Endometrial microvascular endothelial cells (primary cell): ENCODE data around the gene TRABD2B. TPM values are rescaled to one million over a fixed set of nuclear protein-coding genes. Genes with fewer than 3 reads are reported as not detected.

Source experiments
- in situ Hi-C: cut with HindIII; loops from 2 replicates; pipeline ENCODE4 v1.10.0; 2017; ENCODE audit warnings: low sequenced_read_pairs, low pct_unique_long_range_greater_than_20kb; ENCODE audit errors: inconsistent ontology term
- total RNA-seq: library from RNA; depleted of rRNA; stranded (reverse); fragments of >200 nt; gene quantifications from one replicate; pipeline ENCODE4 v1.2.3, GENCODE V29; 2015; ENCODE audit errors: inconsistent ontology term

The TRABD2B gene
- total RNA-seq, 1 donor from 2014 or later, result not detected

DNA sequence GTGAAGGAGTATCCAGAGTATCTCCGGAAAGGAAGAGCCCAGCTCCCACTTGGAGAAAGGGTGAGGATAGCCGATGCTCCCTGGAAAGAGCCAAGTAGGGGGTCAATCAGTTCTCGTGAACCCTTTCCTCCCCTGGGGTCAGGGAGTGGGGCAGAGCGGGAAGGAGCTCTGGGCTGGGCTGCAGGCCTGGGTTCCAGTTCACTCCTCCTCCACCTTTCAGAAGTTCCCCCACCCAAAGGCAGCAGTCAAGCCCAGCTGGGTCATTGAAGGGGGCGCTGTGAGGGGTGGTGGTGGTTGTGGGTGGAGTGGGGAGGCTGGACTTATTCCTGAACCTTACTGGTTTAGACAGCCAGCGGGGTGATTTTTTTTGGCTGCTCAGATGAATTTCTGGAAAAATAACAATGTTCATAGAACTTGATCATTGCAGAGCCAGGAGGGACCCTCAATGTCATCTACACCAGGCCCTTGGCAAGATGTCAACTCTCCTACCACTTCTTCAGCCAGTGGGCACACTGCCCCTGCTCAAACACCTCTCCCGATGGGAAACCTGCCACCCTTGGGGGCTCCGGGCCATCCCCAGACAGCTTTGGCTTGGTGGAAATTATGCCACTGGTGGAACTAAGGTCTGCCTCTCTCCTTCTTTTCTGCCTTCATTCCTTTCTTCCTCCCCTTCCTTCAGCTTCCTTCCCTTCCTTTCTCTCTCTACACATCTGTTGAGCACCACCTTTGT is 235.8 kb downstream of the TRABD2B start:
- in situ Hi-C loops, result no loop called here

DNA sequence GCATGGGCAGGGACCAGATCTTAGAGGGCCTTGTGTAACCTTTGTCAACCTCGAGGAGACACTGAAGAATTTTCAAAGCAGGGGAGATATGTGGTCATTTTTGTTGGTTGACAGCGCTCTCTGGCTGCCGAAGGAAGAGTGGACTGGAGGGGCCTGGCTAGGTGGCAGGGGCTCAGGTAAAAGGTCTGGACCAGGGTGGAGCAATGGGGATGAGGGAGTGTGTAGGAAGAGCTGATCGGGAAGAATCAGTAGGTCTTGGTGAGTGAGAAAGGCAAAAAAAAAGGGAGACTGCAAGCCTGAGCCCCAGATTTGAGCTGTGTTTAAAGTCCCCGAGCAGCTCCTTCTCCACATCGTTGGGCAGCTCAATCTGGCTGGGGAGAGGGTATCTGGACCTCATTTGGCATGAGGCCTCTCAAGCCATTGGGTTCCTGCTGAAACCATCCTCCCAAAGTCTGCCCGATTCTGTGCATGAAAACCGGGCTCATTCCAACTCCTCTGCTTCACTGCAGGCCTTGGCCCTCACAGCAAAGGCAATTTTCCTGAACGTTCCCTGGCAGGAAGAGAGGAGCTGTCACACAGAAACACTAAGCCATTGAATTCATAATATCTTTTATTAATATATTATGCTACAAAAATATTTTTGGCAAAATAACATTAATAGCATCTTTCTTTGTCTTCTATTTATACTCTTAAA is 237.1 kb downstream of the TRABD2B start:
- in situ Hi-C loops, result no loop called here

DNA sequence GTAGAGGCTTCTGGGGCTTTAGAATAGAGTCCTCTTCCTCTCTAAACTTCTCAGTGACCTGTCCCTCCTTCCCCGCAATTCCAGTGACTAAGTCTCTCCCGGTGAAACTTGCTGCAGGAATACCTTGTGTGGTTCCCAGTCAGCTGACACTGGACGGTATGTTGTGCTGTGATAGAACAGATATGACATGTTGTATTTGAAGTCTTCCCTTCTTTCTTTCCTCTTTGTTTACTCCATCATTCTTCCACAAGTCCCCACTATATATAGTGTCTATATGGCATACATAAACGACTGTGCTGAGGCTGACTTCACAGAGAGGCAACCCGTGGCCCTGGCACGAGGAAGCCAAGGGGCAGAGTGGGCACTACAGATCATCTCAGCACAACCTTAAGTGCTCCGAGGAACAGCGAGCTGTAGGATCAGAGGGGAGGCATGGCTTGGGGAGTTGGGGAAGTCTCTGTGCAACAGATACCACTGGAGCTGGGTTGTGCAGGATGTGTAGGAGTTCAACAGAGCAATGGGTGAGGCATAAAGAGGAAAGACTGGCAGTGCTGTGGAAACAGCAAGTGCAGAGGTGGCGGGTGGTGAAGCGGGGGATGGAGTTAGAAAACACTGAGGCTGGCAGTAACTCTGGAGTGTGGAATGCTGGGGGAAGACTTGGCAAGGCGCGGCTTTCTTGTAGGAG is 237.8 kb downstream of the TRABD2B start:
- in situ Hi-C loops, result no loop called here

- in situ Hi-C loops, result no loop called here
Measured at GRCh38 chr1:47758341-47759250, 238.6 kb downstream of the TRABD2B start.

DNA sequence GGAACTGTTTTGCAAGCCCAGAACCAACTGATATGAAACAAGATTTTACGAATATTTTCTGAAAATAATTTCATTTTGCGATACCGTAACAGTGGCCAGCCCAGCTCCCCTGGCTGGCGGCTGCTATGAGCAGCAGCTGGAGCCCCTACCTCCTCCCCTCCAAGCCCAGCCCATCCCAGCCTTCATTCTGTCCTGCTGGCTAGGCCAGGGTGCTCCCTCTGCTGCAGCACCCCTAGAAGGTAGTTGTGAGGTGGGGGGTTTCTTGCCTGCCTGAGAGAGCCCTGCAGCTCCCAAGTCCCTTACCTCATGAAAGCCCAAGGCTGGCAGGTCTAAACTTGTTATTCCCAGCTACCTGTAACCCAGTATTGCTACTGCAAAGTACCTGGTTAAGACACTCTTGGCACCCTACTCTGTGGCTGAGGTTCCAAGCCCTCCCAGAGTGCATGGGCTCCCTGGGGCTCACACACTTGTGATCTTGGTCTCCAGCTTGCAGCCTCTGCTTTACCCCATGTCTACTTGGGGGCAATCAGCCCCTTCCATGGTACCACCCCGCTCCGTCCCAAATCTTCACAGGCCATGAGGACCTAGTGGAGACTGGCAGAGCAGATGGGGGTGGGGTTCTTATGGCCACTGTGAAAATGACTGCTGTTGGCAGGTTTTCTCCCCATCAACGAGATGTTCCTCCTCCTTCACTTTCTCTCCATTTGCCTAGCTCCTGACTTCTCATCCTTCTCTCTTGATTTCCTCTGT is 239.8 kb downstream of the TRABD2B start:
- in situ Hi-C loops, result no loop called here

- in situ Hi-C loops, result no loop called here
Measured at GRCh38 chr1:47756411-47756810, 240.8 kb downstream of the TRABD2B start.

DNA sequence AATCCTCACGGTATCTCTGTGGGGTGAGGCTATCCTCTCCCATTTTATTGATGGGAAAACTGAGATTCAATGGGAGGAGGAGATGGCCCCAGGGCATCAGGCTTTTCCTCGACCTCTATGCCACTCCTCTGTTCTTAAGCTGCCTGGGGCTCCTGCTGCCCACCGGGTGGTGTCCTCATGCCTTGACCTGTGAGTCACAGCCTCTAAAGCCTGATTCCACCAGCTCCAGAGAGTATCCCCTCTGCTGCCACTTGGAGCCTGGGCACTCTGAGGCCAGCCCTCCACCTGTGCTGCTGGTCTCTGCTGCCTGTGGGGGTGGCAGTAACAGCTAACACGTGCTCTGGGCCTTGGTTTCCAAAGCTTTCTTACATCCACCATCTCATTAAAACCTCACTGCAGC is 241.2 kb downstream of the TRABD2B start:
- in situ Hi-C loops, result no loop called here

GRCh38 chr1:47755101-47755990 is 241.8 kb downstream of the TRABD2B start:
- in situ Hi-C loops, result no loop called here

DNA sequence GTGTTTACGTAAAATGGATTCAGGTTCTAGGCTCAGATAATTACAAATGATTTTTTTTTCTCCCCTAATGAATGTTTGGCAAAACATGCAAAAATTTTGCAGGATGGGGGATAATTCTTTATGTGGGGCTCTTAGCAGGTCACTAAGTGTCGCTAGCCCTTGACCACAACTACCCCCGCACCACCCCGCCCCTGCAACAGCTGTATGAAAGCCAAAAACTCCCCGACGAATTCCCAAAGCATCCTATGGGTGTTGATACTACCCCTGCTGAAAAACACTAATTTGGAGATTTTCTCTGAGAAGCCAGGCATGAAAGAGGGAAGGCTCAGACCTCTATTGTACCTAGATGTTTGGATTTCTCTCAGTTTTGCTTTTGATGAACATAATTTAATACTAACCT is 243.0 kb downstream of the TRABD2B start:
- in situ Hi-C loops, result no loop called here

- in situ Hi-C loops, result no loop called here
Measured at GRCh38 chr1:47753808-47754207, 243.4 kb downstream of the TRABD2B start.

DNA sequence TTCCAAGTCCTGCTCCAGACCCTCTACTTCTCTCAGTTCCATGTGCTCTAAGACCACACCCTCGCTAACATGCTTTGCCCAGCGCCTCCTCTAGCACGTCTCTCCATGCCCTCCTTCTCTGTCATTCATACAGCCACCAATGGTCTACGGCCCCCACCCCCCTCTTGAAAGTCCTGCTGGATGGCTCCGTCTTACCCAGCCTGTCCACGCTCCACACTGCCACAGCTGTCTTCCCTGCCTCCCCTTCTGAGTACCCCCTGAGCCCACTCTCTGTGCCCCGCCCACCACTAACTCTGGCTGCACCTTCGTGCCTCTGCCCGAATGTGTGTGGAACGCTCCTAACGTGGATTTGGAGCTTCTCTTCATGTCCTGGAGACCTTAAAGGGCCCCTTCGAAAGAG is 244.6 kb downstream of the TRABD2B start:
- in situ Hi-C loops, result no loop called here

DNA sequence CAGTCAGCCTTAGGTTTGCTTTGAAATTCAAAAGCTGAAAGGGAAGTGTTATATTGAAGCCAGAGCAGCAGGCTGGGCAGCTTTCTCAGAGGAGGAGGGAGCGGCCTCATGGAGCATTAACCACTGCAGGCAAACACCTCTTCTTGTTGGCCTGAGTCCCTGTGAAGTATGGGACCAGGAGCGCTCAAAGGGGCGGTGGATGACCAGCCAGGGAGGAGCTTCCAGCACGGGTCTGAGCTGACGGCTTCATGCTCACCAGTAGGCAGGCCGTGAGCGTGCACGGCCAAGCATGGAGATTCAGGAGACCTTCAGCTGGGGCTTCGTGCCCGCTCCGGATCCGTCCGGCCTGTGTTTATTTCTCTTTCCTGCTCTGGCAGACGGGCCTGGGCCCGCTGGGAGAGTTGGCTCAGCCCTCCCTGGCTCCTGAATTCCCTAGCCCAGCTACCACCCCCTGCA is 245.2 kb downstream of the TRABD2B start:
- in situ Hi-C loops, result no loop called here

- in situ Hi-C loops, result no loop called here
Measured at GRCh38 chr1:47751193-47751592, 246.0 kb downstream of the TRABD2B start.

DNA sequence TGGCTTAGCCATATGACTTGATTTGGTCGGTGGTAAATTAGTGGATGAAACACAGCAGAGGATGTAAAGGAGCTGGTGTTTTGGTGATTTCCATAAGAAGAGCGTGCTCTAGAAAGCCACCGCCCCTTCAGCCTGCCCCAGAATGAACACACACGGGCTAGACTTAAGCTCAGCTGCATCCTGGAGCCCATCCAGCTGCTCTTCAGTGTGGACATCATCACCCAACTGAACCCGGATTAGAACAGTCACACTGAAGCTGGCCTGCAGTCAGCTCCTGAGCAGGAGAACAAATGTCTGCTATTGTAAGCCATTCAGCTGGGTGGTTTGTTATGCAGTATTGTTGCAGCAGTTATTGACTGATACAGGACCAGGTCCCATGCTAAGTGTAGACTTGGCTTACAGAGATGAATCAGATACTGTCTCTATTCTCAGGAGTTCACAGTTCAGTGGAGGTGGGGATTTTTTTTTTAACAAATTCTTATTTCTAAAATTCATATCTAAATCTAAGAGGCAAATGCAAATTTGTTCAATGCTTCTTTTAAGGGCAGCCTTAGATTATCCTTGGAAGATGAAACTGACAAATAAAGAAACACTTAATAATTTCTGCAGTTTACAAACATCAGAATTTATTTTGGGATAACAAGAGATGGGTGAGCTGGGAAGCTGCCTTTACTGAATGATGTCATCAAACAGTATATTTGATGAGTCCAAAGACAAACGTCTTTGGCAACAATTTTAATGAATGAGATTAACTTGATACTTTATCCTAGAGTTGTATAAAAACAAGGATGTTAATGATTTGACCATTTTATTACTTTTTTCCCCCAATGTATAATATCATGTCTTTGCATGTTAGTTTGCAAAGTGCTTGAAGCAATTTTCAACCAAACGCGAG is 251.2 kb downstream of the TRABD2B start:
- in situ Hi-C loops, result no loop called here

GRCh38 chr1:47742890-47743760 is 254.1 kb downstream of the TRABD2B start:
- in situ Hi-C loops, result no loop called here
